Panc1 (cell line): ENCODE data around the gene STXBP5. TPM values are rescaled to one million over a fixed set of nuclear protein-coding genes. Genes with fewer than 3 reads are reported as not detected.

Experiments
- ATAC-seq: fragments of 200-7000 bp; cut with Tn5 transposase; 2 replicates; pipeline ENCODE4 v1.9.1; 2020; ENCODE audit warnings: mild to moderate bottlenecking, moderate library complexity
- BruUV-seq: library from RNA; stranded (reverse); fragments of 400-500 nt; replicated peaks from 2 replicates; lab custom pipeline; 2021; lab: Mats Ljungman, UMichigan
- CTCF ChIA-PET: fragments of 300-600 bp; sonication (Branson Sonifier 250); formaldehyde crosslinking; loops from one replicate; lab custom pipeline; 2022; ENCODE audit warnings: antibody characterized with exemption; lab: Charles Lee
- POLR2A ChIA-PET: fragments of 300-600 bp; sonication (Branson Sonifier 250); formaldehyde crosslinking; loops from one replicate; lab custom pipeline; 2022; ENCODE audit warnings: antibody characterized with exemption; lab: Charles Lee
- DNase-seq: peaks from one replicate; pipeline ENCODE4 v3.0.0-alpha.2; 2010; ENCODE audit warnings: low read depth, low spot score
- H3K27ac ChIP-seq: 2 replicates; pipeline ENCODE4 v1.5.1; 2011; ENCODE audit warnings: mild to moderate bottlenecking, low read length, inconsistent platforms
- H3K27me3 ChIP-seq: fragments of 200-500 bp; sonication (Bioruptor generic); 2 replicates; pipeline ENCODE4 v1.6.0; 2014; ENCODE audit warnings: low read length, inconsistent platforms; ENCODE audit not compliant: control insufficient read depth, insufficient read depth
- H3K36me3 ChIP-seq: fragments of 200-500 bp; sonication (Bioruptor generic); 2 replicates; pipeline ENCODE4 v1.5.1; 2014; ENCODE audit warnings: inconsistent platforms, mild to moderate bottlenecking, low read length, moderate library complexity; ENCODE audit not compliant: control insufficient read depth, insufficient read depth
- H3K4me1 ChIP-seq: 2 replicates; pipeline ENCODE4 v1.5.1; 2011; ENCODE audit warnings: inconsistent platforms, mild to moderate bottlenecking, low read length, moderate library complexity; ENCODE audit not compliant: control insufficient read depth, insufficient read depth
- H3K4me3 ChIP-seq, 2 experiments: 2 replicates each; pipeline ENCODE4 v1.5.1; 2011 to 2012; ENCODE audit warnings: low read depth in 2 of 2, low read length in 2 of 2, mild to moderate bottlenecking in 2 of 2, inconsistent platforms in 1 of 2, moderate library complexity in 1 of 2
- H3K9me3 ChIP-seq: fragments of 200-500 bp; sonication (Bioruptor generic); 2 replicates; pipeline ENCODE4 v1.5.1; 2014; ENCODE audit warnings: low read depth, mild to moderate bottlenecking, inconsistent platforms, low read length, moderate library complexity; ENCODE audit not compliant: control insufficient read depth, insufficient read depth
- CTCF ChIP-seq: fragments of 450-650 bp; IDR thresholded peaks from 2 replicates; pipeline ENCODE4 v1.5.1; 2017; ENCODE audit warnings: mild to moderate bottlenecking
- POLR2AphosphoS5 ChIP-seq: IDR thresholded peaks from 2 replicates; pipeline ENCODE4 v1.6.1; 2012; ENCODE audit warnings: mild to moderate bottlenecking, low read depth, low read length, moderate library complexity
- REST ChIP-seq, 2 experiments: IDR thresholded peaks; 2 replicates each; pipeline ENCODE4 v1.6.1; 2011 to 2012; ENCODE audit warnings: low read depth in 2 of 2, control low read depth in 1 of 2, low read length in 1 of 2, mild to moderate bottlenecking in 1 of 2, moderate library complexity in 1 of 2; ENCODE audit not compliant: insufficient read depth in 1 of 2
- SIN3A ChIP-seq: IDR thresholded peaks from 2 replicates; pipeline ENCODE4 v1.6.1; 2012; ENCODE audit warnings: low read depth, mild to moderate bottlenecking, low read length, moderate library complexity, borderline replicate concordance; ENCODE audit not compliant: insufficient read depth
- TCF7L2 ChIP-seq: IDR thresholded peaks from 2 replicates; pipeline ENCODE4 v1.6.1; 2011; ENCODE audit warnings: mild to moderate bottlenecking, low read depth, low read length, inconsistent platforms
- in situ Hi-C: cut with HindIII; loops from 2 replicates; pipeline ENCODE4 v1.10.0; 2016; ENCODE audit warnings: low sequenced_read_pairs, low pct_unique_long_range_greater_than_20kb
- intact Hi-C: fragments of 100-400 bp; cut with micrococcal nuclease; formaldehyde crosslinking; loops from one replicate; pipeline ENCODE4 v1.10.0; 2022; ENCODE audit not compliant: unreplicated experiment
- total RNA-seq: library from RNA; stranded (reverse); gene quantifications from one replicate; pipeline ENCODE4 v1.2.1, GENCODE V29; 2021; ENCODE audit not compliant: unreplicated experiment

The STXBP5 gene
- total RNA-seq, 1 experiment from 2014 or later: 77.8 TPM

- Histone ChIP-seq H3K4me1 (peaks cover 14% of the 10 kb centered on the region; the same call in 1 of the 2 replicates), H3K27me3 (no peaks in the 10 kb centered on the region), H3K9me3 (0 out of 2 replicates have a peak, but pooled peaks cover 2% of the 10 kb centered on the region), H3K4me3 (no peak overlapping the region), H3K27ac (no peak overlapping the region; the same call in 1 of the 2 replicates), H3K36me3 (peaks cover 20% of the 10 kb centered on the region)
- DNase-seq (no peak), ATAC-seq (no peak)
- CTCF ChIA-PET: no interaction called here
- POLR2A ChIA-PET: no interaction called here
- no TSS peak for BruUV-seq
- intact Hi-C loops: no loop called here
- in situ Hi-C loops: no loop called here
- TF ChIP-seq REST (IDR thresholded peaks at IDR 0.05; ENCODE audit: insufficient read depth in 1 of 2, low read depth in 2 of 2, low read length in 1 of 2): no peak
- TF ChIP-seq TCF7L2: no peak
- no peak for TF ChIP-seq POLR2AphosphoS5
- no peak for TF ChIP-seq CTCF
- TF ChIP-seq SIN3A: no peak
These were observed 79.2 kb downstream of the STXBP5 start for GRCh38 chr6:147283460-147283859.

GRCh38 chr6:147285087-147285855 is 81.1 kb downstream of the STXBP5 start:
- Histone ChIP-seq H3K27me3 (no peaks in the 10 kb centered on the region), H3K4me1 (peaks cover 14% of the 10 kb centered on the region; the same call in 1 of the 2 replicates), H3K36me3 (peaks cover 3% of the 10 kb centered on the region), H3K9me3 (no peaks in the 10 kb centered on the region), H3K4me3 (no peak overlapping the region), H3K27ac (peak overlapping the region; percentile 35; the same call in 1 of the 2 replicates)
- peak; percentile 24 for DNase-seq
- BruUV-seq: no TSS peak
- ChIA-PET POLR2A (no interaction called here), CTCF (no interaction called here)
- peak; percentile 74 for ATAC-seq
- intact Hi-C loops (no loop called here), in situ Hi-C loops (no loop called here)
- no peak for TF ChIP-seq TCF7L2
- TF ChIP-seq CTCF: peak; percentile 61; the same call in 1 of the 2 replicates
- TF ChIP-seq SIN3A: no peak
